ENCODE measurements around the gene GPR3. TPM values are rescaled to one million over a fixed set of nuclear protein-coding genes. Genes with fewer than 3 reads are reported as not detected.

The GPR3 gene
- total and polyA plus RNA-seq, 10 of the 15 experiments (the other 5 are each of a cell fraction or from before 2014, with no cell fraction given), result 0.33 to 1.4 (median 0.63) TPM; not detected in 3

DNA sequence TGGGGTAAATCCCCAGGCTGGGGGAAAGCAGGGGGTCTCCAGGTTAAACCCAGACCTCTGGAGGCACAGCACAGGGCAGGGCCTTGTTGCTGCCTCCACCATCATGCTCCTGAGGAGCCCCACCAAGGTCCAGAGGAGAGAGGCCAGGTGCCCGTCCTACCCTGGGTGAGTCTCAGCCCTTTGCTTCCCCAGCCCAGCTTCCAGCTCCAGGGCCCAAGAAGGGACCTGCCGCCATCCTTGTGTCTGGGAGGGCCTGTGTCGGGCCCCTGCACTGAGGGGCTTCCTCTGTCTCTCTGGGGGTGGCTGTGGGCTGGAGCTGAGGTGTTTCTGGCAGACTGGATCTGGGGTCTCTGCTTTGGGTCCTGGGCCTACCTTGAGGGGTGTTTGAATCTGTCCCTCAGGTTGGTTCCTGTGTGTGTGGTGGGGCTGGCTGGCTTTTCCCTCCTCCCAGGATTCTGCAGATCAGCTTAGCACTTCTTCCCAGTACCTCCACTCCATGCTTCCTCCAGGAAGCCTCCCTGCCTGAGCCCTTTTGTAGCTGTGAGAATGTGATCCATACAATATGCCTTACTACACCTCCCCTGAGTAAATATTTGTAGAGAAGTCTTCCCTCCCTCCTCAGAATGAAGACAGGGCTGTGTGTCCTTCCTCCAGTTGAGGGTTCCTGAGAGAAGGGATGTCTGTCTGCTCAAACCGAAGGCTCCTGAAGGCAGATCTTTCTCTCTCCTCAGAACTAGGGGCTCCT lies 6.2 kb downstream of the GPR3 start:
- Histone ChIP-seq H3K9ac (ENCODE audit: control insufficient read depth, insufficient read depth, low read length) (no peak overlapping the region), H3K27me3 (replicated peaks in 1 of 2; ENCODE audit: control insufficient read depth in 2 of 2, insufficient read depth in 2 of 2, low read length in 1 of 2) (no peaks in the 10 kb centered on the region), H4K20me1 (ENCODE audit: control insufficient read depth, insufficient read depth) (no peaks in the 10 kb centered on the region), H3K79me2 (ENCODE audit: control insufficient read depth, insufficient read depth, low read length) (no peaks in the 10 kb centered on the region), H3K4me3 (no peak overlapping the region), H3K27ac (ENCODE audit: control insufficient read depth, insufficient read depth) (no peak overlapping the region), H3K4me2 (ENCODE audit: control insufficient read depth, insufficient read depth) (no peak overlapping the region), H3K36me3 (ENCODE audit: control insufficient read depth in 2 of 2, insufficient read depth in 2 of 2, low read length in 1 of 2) (no peaks in the 10 kb centered on the region), H3K4me1 (ENCODE audit: control insufficient read depth, insufficient read depth, low read length) (peaks cover 11% of the 10 kb centered on the region), H2AFZ (ENCODE audit: control insufficient read depth, low read depth, low read length) (no peak overlapping the region), H3K9me3 (replicated peaks; ENCODE audit: control insufficient read depth, insufficient read depth, low read length) (no peaks in the 10 kb centered on the region)
- POLR2A ChIA-PET, result interaction anchor here (0.6 kb wide), 1 partner anchor 26 kb away, joined by 3 read pairs; no protein-coding TSS in a partner anchor
- intact Hi-C loops (cut with micrococcal nuclease; ENCODE audit: unreplicated experiment), result no loop called here
- 53% methylated on average over 4 of the region's 4 CpGs for WGBS (ENCODE audit: insufficient coverage, insufficient replicate concordance, low lambda C conversion rate, missing lambda C conversion rate)
- no peak for ATAC-seq
- in situ Hi-C loops (cut with MboI), result loop anchor here (5.0 kb wide), 1 partner anchor 264 kb away; no protein-coding TSS in a partner anchor
- DNase-seq (ENCODE audit: low read depth, low spot score), result no peak
- BruUV-seq (replicated peaks), result no TSS peak
- CTCF ChIA-PET, result interaction anchor here (0.6 to 13.5 kb wide), 11 partner anchors 11 to 208 kb away, joined by 3 to 265 read pairs (median 5); partner anchors contain the start of genes AHDC1 and MAP3K6
- FAIRE-seq, result no peak
- RAD21 ChIA-PET (ENCODE audit: unreplicated experiment), result interaction anchor here (0.9 to 4.9 kb wide), 3 partner anchors 99 to 210 kb away, joined by 3 to 103 read pairs (median 4); no protein-coding TSS in a partner anchor
- SMC1A ChIA-PET (ENCODE audit: uncharacterized antibody, unreplicated experiment), result interaction anchor here (0.9 to 5.6 kb wide), 7 partner anchors 11 to 264 kb away, joined by 3 to 54 read pairs (median 4); partner anchors contain the start of gene AHDC1
- TF ChIP-seq RCOR1 (conservative IDR thresholded peaks at IDR 0.05; ENCODE audit: low read depth, low read length) (no peak), EP300 (IDR thresholded peaks at IDR 0.05; ENCODE audit: borderline replicate concordance in 1 of 2, control insufficient read depth in 1 of 2, low read depth in 2 of 2, low read length in 2 of 2) (no peak), ATF7 (IDR thresholded peaks at IDR 0.05; ENCODE audit: low read depth) (no peak), JUNB (IDR thresholded peaks at IDR 0.05) (no peak), GATAD2B (conservative IDR thresholded peaks at IDR 0.05; ENCODE audit: low read depth) (no peak), MEF2B (IDR thresholded peaks at IDR 0.05; ENCODE audit: partially characterized antibody, poor library complexity, severe bottlenecking) (no peak), POU2F2 (IDR thresholded peaks at IDR 0.05; ENCODE audit: borderline replicate concordance, low read depth, low read length) (no peak), POLR2AphosphoS5 (IDR thresholded peaks at IDR 0.05; ENCODE audit: low read length) (peak; percentile 47; the same call in 1 of the 2 replicates), HCFC1 (IDR thresholded peaks at IDR 0.05; ENCODE audit: low read length) (no peak), RFX5 (IDR thresholded peaks at IDR 0.05; ENCODE audit: low read depth, low read length) (no peak), BMI1 (IDR thresholded peaks at IDR 0.05; ENCODE audit: borderline replicate concordance) (no peak), EGR1 (IDR thresholded peaks at IDR 0.05; ENCODE audit: borderline replicate concordance in 1 of 2, low read depth in 2 of 2, low read length in 2 of 2) (no peak), EZH2 (IDR thresholded peaks at IDR 0.05; ENCODE audit: borderline replicate concordance, control insufficient read depth, low read depth, low read length) (no peak), STAT1 (conservative IDR thresholded peaks at IDR 0.05) (no peak), FOXM1 (IDR thresholded peaks at IDR 0.05; ENCODE audit: low read depth, low read length) (no peak), POLR2AphosphoS2 (IDR thresholded peaks at IDR 0.05; ENCODE audit: low read depth, low read length) (peak; percentile 37; the same call in 1 of the 2 replicates), HDGF (IDR thresholded peaks at IDR 0.05) (no peak), GABPA (IDR thresholded peaks at IDR 0.05; ENCODE audit: low read depth) (no peak)
- TF ChIP-seq, protein P1, sequence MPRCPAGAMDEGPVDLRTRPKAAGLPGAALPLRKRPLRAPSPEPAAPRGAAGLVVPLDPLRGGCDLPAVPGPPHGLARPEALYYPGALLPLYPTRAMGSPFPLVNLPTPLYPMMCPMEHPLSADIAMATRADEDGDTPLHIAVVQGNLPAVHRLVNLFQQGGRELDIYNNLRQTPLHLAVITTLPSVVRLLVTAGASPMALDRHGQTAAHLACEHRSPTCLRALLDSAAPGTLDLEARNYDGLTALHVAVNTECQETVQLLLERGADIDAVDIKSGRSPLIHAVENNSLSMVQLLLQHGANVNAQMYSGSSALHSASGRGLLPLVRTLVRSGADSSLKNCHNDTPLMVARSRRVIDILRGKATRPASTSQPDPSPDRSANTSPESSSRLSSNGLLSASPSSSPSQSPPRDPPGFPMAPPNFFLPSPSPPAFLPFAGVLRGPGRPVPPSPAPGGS (IDR thresholded peaks at IDR 0.05; ENCODE audit: borderline replicate concordance, insufficient read depth, low read depth, low read length, poor library complexity, severe bottlenecking), result peak; percentile 62
- TF ChIP-seq, protein P2, sequence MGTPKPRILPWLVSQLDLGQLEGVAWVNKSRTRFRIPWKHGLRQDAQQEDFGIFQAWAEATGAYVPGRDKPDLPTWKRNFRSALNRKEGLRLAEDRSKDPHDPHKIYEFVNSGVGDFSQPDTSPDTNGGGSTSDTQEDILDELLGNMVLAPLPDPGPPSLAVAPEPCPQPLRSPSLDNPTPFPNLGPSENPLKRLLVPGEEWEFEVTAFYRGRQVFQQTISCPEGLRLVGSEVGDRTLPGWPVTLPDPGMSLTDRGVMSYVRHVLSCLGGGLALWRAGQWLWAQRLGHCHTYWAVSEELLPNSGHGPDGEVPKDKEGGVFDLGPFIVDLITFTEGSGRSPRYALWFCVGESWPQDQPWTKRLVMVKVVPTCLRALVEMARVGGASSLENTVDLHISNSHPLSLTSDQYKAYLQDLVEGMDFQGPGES (IDR thresholded peaks at IDR 0.05), result no peak
- TF ChIP-seq, protein P3, sequence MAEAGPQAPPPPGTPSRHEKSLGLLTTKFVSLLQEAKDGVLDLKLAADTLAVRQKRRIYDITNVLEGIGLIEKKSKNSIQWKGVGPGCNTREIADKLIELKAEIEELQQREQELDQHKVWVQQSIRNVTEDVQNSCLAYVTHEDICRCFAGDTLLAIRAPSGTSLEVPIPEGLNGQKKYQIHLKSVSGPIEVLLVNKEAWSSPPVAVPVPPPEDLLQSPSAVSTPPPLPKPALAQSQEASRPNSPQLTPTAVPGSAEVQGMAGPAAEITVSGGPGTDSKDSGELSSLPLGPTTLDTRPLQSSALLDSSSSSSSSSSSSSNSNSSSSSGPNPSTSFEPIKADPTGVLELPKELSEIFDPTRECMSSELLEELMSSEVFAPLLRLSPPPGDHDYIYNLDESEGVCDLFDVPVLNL (IDR thresholded peaks at IDR 0.05; ENCODE audit: low read depth, low read length), result no peak
